Retinal pigment epithelial cell (primary cell): ENCODE results near the gene MAP3K21.

Experiments
- DNase-seq: peaks from one replicate; pipeline ENCODE4 v3.0.0-alpha.2; 2010; ENCODE audit warnings: low read depth
- H3K4me3 ChIP-seq: 2 replicates; pipeline ENCODE4 v1.5.1; 2011; ENCODE audit warnings: mild to moderate bottlenecking, low read length, control low read depth, moderate library complexity
- CTCF ChIP-seq: conservative IDR thresholded peaks from 2 replicates; pipeline ENCODE4 v1.5.1; 2011; ENCODE audit warnings: low read depth, low read length, control low read depth, inconsistent platforms

Gene MAP3K21

GRCh38 chr1:233393084-233393840 is 65.7 kb downstream of the MAP3K21 start:
- TF ChIP-seq CTCF: no peak
- no peak overlapping the region for H3K4me3 ChIP-seq
- DNase-seq: no peak

- DNase-seq: no peak
- TF ChIP-seq CTCF: no peak
- no peak overlapping the region for H3K4me3 ChIP-seq
These were observed 66.6 kb downstream of the MAP3K21 start for GRCh38 chr1:233393926-233394680.

GRCh38 chr1:233394860-233395717 is 67.6 kb downstream of the MAP3K21 start:
- peak; percentile 88 for TF ChIP-seq CTCF
- no peak for DNase-seq
- no peak overlapping the region for H3K4me3 ChIP-seq

- no peak overlapping the region for H3K4me3 ChIP-seq
- no peak for TF ChIP-seq CTCF
- no peak for DNase-seq
These were observed 68.5 kb downstream of the MAP3K21 start for GRCh38 chr1:233395863-233396646.

- no peak for DNase-seq
- H3K4me3 ChIP-seq: no peak overlapping the region
- no peak for TF ChIP-seq CTCF
These were observed 78.9 kb downstream of the MAP3K21 start for GRCh38 chr1:233406339-233406960.

GRCh38 chr1:233406994-233407631 is 79.6 kb downstream of the MAP3K21 start:
- TF ChIP-seq CTCF: no peak
- DNase-seq: no peak
- H3K4me3 ChIP-seq: no peak overlapping the region
